NCI-H1092 (cell line): ENCODE data around the gene NEDD4L.
"Not testable (repeated sequence)": the region's sequence is repeated elsewhere in the genome, so short reads cannot be mapped to it uniquely, and the experiment has no call there.

ENCODE experiments used
- DNase-seq: peaks from one replicate; lab custom pipeline; 2025; lab: John Stamatoyannopoulos, UW

NEDD4L gene

DNA sequence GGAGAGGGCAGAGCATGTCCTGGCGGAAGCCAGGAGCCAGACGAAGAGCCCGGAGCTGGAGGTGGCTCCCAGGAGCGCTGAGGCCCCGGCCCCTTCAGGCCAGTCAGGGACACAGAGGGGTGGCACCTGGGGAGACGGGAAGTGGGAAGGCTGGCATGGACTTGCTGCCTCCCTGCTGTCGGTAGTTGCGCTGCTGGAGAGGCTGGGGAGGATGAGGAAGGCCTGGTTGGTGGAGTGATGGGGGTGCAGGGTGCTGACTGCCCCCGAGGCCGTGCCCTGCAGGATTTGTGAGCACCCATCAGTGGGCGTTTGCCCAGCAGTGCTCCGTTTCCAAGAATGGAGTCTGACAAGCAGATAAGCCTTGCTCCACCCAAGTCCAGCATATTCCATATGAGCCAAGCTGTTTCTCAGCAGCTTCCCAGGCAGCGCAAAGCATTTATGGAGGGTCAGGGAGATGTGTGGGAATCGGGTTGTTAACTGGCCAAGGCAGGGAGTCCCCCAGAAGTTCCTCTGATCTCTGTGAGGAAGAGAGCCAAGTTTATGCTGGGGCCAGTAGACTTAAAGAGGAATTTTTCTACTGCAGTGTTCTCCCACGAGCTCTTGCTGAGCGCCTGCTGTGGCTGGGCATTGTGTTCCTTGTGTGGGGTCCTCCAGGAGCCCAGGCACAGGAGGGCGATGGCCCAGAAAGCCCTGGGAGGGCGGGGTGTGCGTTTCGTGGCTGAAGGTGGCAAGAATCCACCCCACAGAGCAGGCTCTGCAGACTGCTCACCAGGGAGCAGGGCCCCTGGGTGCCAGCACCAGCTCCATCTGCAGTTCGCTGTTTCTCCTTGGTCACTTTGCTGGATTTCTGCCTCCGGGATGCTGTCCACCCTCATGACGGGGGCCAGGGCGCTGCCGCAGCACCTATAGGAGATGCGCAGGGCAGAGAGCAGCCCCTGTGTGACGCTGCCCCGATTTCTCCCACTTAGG is 334.7 kb downstream of the NEDD4L start:
- no peak for DNase-seq

DNA sequence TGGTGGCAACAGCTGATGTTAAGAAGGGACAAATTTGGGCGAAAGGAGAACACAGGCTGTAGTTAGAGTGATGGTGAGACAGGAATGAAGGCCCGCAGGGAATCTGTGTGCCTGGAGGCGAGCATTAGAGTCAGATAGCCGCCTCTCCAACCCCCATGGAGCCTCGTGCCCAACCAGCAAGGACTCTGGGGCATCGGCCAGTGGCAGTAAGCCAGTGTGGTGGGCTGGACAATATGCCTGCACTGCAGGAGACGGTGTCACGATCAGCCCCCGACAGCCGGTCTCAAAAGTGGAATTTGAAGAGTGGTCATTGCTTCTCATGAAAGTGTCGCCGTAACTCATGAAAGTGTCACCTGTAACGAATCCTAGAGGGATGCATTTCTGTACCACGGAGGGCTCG is 335.4 kb downstream of the NEDD4L start:
- no peak for DNase-seq

DNA sequence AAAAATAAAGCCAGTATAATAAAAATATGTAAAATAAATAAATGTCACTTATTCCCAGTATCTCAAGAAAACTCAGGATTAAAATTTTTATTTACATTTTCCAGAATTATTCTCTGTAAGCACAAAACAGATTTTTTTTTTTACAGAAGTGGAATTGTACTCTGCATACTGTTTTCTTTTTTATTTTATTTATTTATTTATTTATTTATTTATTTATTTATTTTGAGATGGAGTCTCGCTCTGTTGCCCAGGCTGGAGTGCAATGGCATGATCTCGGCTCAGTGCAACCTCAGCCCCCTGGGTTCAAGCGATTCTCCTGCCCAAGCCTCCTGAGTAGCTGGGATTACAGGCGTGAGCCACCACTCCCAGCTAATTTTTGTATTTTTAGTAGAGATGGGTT is 336.1 kb downstream of the NEDD4L start:
- DNase-seq, result not testable (repeated sequence)

DNA sequence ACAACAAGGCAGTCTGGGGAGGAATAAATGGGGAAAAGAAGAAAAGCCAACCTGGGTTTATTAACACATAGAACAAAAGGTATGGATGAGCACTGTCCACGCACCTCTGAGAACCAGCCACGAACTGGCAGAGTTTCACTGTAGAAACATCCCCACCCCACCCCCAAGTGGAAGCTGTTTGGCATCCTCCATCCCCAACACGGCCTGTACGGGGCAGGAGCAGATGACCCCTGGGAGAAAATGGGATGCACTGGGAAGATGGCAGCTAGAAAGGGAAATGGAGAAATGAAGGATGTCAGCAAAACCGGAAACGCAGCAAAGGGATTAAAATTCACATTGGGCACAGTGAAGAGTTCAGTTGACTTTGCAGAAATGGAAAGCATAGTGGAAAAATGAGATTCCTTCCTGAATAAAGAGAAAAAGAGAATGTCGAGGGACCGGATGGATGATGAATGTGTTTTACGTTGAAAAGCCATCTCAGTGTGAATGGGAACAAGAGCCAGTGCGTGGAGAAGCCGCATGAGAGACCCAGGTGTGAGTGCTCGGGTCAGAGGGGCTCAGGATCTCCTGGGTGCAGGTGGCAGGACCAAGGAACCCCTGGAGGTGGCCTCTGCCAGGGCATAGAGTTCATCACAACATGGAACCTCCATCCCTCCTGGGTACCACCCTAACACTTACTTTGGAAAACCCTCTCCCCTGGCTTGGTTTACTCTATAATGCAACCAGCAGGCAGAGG is 337.8 kb downstream of the NEDD4L start:
- no peak for DNase-seq

DNA sequence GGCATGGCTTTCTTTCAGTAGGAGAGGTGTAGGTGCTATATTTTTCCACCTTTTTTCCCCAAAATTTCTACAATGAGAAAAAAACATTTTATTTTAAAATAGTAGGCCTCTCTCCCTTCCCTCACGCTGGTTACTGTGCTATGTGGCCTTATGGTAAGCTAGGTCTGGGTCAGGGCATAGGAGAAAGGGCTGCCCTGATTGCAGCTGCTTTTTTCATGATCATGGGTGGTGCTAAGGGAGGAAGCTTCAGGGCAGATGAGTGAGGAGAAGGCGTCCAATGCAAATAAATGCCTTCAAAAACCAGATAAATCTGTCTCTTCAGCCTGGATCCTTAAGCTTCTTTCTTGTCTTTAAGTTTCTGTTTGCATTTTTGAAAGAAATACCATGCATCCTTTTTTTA is 338.4 kb downstream of the NEDD4L start:
- no peak for DNase-seq

DNA sequence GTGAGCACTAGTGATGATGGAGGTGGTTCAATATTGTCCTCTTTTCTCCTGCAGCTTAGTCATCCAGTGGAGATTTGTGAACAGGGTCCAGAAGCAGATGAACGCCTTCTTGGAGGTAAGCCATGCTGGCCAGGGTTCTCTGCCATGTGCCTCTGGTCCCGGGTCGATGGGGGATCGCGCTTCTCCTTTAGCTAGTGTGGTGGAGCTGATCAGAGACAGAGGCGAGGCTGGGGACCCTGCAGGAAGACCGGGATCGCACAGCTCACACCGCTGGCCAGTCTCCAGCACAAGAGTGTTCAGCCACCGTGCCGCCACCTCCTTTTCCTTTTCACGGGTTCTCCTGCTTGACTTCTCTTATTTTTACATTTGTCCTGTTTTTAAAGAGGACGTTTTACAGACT is 341.4 kb downstream of the NEDD4L start:
- DNase-seq, result no peak

DNA sequence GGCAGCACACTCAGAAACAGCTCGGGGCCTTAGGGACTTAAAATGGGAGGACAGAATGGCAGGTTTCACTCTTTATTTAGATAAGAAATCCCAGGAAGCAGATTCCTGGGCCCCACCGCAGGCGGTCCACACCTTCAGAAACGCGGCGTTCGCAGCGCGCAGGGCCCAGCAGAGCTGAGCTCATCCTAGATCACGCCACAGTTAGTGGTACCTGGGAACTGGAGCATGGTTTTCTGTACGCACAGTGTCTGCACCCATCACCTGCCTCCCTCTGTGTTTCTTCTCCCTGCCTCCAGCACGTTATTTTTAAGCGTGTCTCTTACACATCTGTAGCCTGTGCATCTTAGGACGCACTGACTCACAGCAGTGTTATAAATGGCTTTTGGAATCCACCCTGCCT is 342.8 kb downstream of the NEDD4L start:
- DNase-seq, result no peak

DNA sequence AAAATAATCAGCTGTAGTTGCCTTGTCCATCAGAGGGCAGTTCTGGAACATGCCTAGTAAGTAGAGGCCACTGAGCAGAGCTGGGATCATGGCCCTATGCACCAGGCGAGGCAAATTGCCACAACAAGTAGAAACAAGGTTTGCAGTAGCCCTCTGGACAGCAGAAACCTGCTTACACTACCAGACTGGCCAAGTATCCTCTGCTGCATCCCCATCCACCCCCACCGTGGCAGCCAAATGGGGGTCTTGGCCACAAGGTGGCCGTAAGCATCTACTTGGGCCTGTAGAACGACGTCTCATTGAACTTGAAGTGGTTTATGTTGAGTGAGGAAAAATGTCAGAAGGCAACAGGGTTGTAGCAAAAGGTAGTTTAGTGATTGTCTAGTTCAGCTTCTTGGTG is 343.7 kb downstream of the NEDD4L start:
- no peak for DNase-seq

DNA sequence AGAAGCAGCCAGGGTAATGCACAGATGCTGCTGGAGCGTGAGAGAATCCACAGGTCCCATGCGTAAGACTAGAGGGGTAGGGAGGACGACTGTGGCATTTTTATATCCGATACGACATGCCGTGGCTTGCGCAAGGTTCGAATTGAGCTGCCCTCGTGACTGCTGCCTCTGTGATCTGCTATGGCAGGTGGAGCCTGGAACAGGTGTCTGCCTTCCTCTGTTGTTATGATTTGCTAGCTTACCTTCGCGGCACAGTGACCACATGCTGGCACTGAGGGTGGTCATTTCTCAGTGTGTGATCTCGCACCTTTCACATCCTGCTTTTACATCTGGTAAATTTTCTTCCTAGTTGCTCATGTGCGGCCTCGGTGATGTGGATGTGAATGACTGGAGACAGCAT is 344.7 kb downstream of the NEDD4L start:
- no peak for DNase-seq

DNA sequence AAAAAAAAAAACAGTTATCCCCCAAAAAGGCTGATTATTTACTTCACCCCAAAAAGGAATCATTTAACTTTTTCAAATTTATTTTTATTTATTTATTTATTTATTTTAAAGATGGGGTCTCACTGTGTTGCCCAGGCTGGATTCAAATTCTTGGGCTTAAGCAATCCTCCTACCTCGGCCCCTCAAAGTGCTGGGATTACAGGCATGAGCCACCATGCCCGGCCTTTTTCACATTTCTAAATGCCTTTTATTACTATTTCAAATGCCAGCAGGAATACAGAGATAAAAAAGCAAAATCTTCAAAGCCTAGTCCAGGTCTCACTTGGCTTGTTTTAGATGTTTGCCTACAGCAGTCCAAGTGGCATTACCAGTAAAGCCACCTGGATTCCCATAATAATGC is 345.7 kb downstream of the NEDD4L start:
- DNase-seq, result no peak

DNA sequence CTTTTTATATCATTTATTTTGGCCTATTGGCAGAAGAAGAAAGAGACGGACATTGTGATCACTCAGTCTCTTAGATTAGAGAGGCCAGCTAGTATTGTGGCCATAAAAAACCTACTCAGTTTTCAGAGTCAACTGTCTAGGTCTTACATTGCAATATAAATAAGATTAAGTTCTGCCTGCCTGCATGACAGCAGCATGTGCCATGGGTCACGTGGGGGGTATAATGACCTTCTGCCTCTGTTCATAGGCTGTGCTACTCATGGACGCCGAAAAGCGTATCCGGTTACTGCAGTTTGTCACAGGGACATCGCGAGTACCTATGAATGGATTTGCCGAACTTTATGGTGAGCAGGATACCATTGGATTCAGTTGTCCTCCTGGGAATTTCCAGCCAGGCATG is 346.4 kb downstream of the NEDD4L start:
- no peak for DNase-seq

DNA sequence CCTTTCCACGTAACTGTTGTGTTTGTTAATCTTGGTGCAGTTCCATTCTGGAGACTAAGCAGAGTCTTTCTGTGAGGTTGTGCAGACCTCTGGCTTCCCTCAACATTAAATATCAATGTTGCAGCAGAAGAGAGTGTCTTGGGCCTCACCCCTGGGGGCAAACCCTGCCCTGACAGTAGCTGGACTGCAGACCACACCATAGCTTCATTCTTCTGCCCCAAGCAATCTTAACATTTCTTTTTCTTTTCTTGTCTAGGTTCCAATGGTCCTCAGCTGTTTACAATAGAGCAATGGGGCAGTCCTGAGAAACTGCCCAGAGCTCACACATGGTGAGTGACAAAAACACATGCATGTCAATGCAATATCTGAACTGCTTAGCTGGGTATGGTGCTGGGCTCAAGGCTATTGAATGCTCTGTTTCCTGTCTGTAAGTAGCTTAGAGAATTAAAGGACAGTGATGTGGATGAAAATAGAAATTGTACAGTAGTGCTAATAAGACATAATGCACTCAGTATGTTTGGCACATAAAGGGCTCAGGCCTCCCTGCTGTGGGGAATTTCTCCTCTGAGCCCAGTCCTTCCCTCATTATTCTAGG is 347.3 kb downstream of the NEDD4L start:
- DNase-seq, result no peak

DNA sequence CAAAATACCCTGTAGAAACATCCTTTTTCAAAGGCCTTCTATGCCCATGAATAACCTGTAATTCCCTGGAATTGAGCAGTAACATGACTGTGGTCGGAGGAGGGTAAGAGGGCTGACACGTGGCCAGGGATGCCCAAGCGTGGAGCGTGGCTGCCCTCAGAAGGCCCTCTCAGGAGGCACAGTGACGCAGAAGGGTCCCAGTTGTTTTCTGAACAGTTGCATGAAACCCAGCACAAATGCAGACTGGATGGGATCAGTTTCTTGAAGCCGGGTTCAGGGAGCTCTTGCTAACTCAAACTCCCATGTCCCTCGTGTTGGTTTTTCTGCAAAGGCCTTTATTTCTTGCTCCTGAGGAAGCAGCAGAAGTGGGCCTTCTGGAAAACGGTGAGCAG is 347.9 kb downstream of the NEDD4L start:
- DNase-seq, result no peak

DNA sequence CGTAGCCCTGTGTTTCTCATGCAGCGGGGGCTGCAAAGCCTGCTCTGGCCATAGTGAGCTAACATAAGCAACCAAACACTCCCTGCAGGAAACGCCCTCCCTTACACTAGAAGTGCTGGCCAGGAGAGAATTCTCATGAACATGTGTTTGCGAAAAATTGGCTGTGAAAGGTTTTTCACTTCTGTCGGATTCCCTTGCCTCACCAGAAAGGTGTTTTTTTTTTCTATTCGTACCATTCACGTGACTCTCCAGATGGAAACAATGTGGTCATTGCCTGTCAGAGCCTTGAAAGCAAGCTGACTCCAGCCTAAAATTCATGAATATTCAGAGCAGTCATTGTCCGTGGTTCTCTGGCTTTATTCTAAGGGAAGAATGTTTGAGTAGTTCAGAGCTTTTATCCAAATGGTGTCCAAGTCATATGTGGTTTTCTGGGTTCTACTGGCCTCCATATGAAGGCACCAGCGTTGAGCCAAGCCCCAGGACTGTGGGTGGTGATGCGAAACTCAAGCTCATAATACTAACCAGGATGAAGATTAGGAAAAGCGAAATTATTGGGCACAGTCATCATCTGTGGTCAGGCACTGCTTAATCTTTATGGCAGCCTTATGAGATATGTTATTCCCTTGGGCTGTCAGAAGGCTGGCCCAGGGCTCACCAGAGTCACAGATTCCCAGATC is 348.4 kb downstream of the NEDD4L start:
- DNase-seq, result no peak

DNA sequence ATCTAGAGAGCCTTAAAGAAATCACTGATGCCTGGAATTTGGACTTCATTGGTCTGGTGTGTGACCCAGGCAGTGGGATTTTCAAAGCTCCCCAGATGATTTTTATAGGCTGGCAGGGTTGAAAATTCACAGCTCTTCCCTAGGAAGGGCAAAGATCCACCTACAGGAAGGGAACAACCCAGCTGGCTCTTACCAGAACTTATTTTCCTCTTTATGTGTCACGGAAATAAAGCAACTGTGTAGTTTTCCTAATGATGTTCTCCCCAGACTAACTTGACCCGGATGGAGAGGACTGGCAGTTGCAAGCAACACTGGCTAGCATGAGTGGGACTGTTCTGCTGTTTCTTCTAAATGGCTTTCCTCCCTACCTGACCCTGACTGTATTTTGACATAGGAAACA is 349.3 kb downstream of the NEDD4L start:
- no peak for DNase-seq

DNA sequence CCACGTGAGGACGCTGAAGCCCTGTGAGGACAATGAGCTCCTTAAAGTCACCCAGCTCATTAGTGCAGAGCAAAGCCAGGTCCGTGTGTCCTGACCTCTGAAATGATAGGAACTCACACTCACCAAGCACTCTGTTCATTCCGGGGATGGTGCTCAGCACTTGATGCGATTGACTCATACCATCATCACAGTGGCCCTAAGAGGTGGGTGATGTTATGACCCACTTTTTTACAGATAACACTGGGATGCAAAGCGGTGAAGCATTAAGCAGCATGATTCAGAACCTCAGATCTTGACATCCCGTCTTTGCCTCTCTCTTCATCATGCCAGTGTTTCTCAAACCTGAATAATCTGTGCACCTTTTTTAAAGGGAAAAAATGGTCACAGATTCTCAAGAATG is 350.0 kb downstream of the NEDD4L start:
- no peak for DNase-seq

DNA sequence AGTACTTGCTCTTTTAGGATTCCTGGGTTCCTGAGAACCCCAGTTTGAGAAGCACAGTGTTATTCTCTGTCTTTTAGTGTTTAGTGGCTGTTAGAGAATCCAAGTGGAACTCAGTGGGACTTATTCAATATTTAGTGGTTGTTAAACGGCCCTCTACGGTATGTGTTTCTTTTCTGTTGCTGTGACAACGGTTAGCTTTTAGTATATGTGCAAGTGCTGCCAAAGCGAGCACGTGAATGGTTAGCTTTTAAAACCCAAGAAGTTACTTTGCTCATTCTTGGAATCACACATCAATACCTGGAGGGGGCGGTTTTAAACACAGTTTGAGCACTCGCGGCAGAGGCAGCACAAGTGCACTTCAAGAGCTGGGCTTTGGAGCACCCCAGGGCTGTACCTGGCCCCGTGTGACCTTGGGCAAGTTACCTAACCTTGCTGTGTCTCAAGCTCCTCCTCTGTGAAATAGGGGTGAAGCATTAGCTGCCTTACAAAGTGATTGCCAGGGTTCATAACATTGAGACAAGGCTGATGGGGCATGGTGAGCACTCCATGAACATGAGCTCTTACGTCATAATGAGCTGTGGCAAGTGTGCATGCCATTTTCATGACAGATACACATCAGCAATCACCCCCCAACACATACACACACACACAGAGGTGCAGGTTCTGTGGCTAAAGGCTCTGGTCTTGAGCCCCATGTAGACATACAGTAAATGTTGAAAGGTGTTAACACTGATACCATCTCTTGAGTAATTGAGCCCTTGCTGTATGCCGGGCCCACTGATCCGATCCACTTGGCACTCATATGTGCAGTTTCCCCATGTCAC is 350.8 kb downstream of the NEDD4L start:
- DNase-seq, result no peak

DNA sequence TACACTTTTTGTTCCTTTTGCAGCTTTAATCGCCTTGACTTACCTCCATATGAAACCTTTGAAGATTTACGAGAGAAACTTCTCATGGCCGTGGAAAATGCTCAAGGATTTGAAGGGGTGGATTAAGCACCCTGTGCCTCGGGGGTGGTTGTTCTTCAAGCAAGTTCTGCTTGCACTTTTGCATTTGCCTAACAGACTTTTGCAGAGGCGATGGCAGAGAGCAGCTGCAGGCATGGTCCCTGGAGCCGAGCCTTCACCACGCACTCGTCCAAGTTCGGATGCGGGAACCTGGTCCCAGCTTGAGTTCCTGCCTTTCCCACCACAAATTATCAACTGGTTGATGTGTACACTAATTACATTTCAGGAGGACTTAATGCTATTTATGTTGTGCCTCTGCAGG is 352.1 kb downstream of the NEDD4L start:
- DNase-seq, result no peak

DNA sequence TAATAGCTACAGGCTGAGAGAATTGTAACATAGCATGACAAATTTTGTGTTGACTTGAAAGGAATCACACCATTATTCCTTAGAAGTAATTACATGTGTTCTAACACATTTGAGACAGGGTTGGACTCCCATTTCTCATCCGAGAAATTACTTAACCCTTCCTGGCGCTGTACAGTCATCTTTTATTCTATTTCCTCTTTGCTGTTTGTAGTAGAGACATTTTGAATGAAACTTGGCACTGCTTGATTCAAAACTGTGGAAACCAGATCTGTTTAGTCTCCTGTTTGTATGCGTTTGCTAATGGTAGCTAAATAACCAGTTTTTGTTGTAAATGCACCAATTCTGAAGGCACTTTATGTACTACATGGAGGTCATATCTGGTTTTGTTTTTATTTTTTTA is 352.9 kb downstream of the NEDD4L start:
- no peak for DNase-seq

DNA sequence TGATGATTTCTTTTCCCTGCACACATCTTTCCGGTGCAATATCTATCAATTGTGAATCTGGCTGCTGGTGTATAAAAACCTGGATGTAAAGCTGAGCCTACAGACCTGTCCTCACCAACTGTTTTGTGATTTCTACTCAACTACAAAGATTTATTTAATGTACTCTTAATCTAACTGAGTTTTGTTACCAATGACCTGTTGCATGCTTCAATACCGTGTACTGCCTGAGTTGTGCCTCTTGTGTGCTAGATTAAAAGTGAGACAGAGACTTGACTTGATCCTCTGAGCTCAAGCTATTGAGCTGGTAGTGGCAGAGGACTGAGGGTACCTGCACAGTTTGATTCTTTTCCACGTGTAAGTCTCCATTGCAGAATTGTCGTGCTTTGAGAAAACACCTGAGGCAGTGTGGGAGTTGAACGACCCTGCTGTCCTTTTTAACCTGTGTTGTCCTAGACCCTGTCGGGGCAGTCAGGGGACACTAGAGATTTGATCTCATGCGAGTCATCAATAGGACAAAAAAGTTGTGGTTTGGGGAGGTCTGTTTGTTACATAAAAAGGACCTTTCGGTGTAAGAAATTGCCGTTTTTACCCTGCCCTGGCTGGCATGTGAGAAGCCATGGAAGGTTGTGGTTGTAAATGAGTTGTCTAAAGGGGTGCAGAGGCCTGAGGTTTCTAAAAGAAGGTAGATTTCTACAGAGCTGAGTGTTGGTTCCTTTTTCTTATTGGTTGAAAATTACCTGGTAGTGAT is 353.5 kb downstream of the NEDD4L start:
- DNase-seq, result no peak
